Pons (tissue), 1 donor: ENCODE measurements around the gene C20orf96.

ENCODE experiments used
- DNase-seq: peaks from one replicate; pipeline ENCODE4 v3.0.0-alpha.2; 2016; ENCODE audit warnings: low spot score

C20orf96 gene

GRCh38 chr20:312067-312466 is 21.5 kb upstream of the C20orf96 start:
- no peak for DNase-seq

- no peak for DNase-seq
Observed at GRCh38 chr20:311609-312008, 21.1 kb upstream of the C20orf96 start.

- DNase-seq, result no peak
Observed at GRCh38 chr20:310645-311044, 20.1 kb upstream of the C20orf96 start.

- peak; percentile 99 for DNase-seq
Observed at GRCh38 chr20:309841-310644, 19.5 kb upstream of the C20orf96 start.

- DNase-seq, result no peak
Observed at GRCh38 chr20:309306-309840, 18.8 kb upstream of the C20orf96 start.

GRCh38 chr20:308427-309038 is 18.0 kb upstream of the C20orf96 start:
- no peak for DNase-seq

GRCh38 chr20:305745-306144 is 15.2 kb upstream of the C20orf96 start:
- no peak for DNase-seq

GRCh38 chr20:301886-302848 is 11.6 kb upstream of the C20orf96 start:
- no peak for DNase-seq

GRCh38 chr20:300345-300990 is 9.9 kb upstream of the C20orf96 start:
- DNase-seq, result no peak

GRCh38 chr20:298776-299391 is 8.3 kb upstream of the C20orf96 start:
- DNase-seq, result no peak

GRCh38 chr20:297925-298775 is 7.6 kb upstream of the C20orf96 start:
- peak; percentile 64 for DNase-seq

GRCh38 chr20:297098-297924 is 6.8 kb upstream of the C20orf96 start, which contains the start of gene ZCCHC3:
TSS of gene ZCCHC3 (plus strand) at chr20:297570. CDS start at chr20:297587, 17 bp downstream.
- peak; percentile 64 for DNase-seq

- DNase-seq, result no peak
Observed at GRCh38 chr20:295804-296203, 5.3 kb upstream of the C20orf96 start.

GRCh38 chr20:294602-295001 is 4.1 kb upstream of the C20orf96 start:
- DNase-seq, result no peak

- no peak for DNase-seq
Observed at GRCh38 chr20:289693-290083, 862 bp downstream of the C20orf96 start.

- no peak for DNase-seq
Observed at GRCh38 chr20:288956-289692, 1.4 kb downstream of the C20orf96 start.

GRCh38 chr20:286508-286907 is 4.0 kb downstream of the C20orf96 start:
- no peak for DNase-seq

- no peak for DNase-seq
Observed at GRCh38 chr20:284172-284571, 6.4 kb downstream of the C20orf96 start.
